Measurements from ENCODE around the gene TADA3.

The TADA3 gene

GRCh38 chr3:9746330-9746729 lies 45.9 kb downstream of the TADA3 start:
- Histone ChIP-seq H3K27me3 (ENCODE audit: insufficient read depth, insufficient read length) (no peaks in the 10 kb centered on the region), H3K4me1 (ENCODE audit: insufficient read depth, insufficient read length) (no peaks in the 10 kb centered on the region), H3K4me3 (ENCODE audit: insufficient read length, low read depth) (no peak overlapping the region), H3K9me3 (ENCODE audit: insufficient read depth, low read length) (no peaks in the 10 kb centered on the region), H3K9ac (ENCODE audit: insufficient read length, low read depth) (no peak overlapping the region), H3K36me3 (ENCODE audit: insufficient read depth, insufficient read length, low read length) (peaks cover 80% of the 10 kb centered on the region)
- no peak for TF ChIP-seq YY1 (IDR thresholded peaks at IDR 0.05; ENCODE audit: insufficient read depth, insufficient read length)
- no peak for TF ChIP-seq ZNF274 (IDR thresholded peaks at IDR 0.05; ENCODE audit: low read depth, low read length)
- no peak for TF ChIP-seq SUZ12 (IDR thresholded peaks at IDR 0.05; ENCODE audit: extremely low read depth, insufficient read depth, insufficient read length)
- DNase-seq (ENCODE audit: low read depth, low spot score): no peak

- no peak overlapping the region for H3K4me3 ChIP-seq (ENCODE audit: insufficient read length, low read depth)
- H3K36me3 ChIP-seq (ENCODE audit: insufficient read depth, insufficient read length, low read length): peaks cover 82% of the 10 kb centered on the region
- no peaks in the 10 kb centered on the region for H3K9me3 ChIP-seq (ENCODE audit: insufficient read depth, low read length)
- no peak for TF ChIP-seq ZNF274 (IDR thresholded peaks at IDR 0.05; ENCODE audit: low read depth, low read length)
- TF ChIP-seq SUZ12 (IDR thresholded peaks at IDR 0.05; ENCODE audit: extremely low read depth, insufficient read depth, insufficient read length): no peak
- no peak for TF ChIP-seq YY1 (IDR thresholded peaks at IDR 0.05; ENCODE audit: insufficient read depth, insufficient read length)
- no peak for DNase-seq (ENCODE audit: low read depth, low spot score)
- H3K27me3 ChIP-seq (ENCODE audit: insufficient read depth, insufficient read length): no peaks in the 10 kb centered on the region
- H3K4me1 ChIP-seq (ENCODE audit: insufficient read depth, insufficient read length): no peaks in the 10 kb centered on the region
- no peak overlapping the region for H3K9ac ChIP-seq (ENCODE audit: insufficient read length, low read depth)
Measured at GRCh38 chr3:9745521-9745920, 46.8 kb downstream of the TADA3 start.

DNA sequence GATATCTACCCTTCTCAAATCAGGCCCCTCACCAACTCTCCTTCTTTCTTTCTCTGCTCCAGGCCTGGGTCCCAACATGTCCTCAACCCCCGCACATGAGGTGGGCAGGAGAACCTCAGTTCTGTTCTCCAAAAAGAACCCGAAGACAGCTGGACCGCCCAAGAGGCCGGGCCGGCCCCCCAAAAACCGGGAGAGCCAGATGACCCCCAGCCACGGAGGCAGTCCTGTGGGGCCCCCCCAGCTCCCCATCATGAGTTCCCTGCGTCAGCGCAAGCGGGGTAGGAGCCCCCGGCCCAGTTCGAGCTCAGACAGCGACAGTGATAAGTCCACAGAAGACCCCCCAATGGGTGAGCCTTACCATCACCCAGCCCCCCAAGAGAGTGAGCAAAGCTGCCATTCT lies 48.1 kb downstream of the TADA3 start:
- no peak overlapping the region for H3K9ac ChIP-seq (ENCODE audit: insufficient read length, low read depth)
- peaks cover 95% of the 10 kb centered on the region for H3K36me3 ChIP-seq (ENCODE audit: insufficient read depth, insufficient read length, low read length)
- no peaks in the 10 kb centered on the region for H3K4me1 ChIP-seq (ENCODE audit: insufficient read depth, insufficient read length)
- no peak overlapping the region for H3K4me3 ChIP-seq (ENCODE audit: insufficient read length, low read depth)
- no peaks in the 10 kb centered on the region for H3K9me3 ChIP-seq (ENCODE audit: insufficient read depth, low read length)
- DNase-seq (ENCODE audit: low read depth, low spot score): no peak
- no peaks in the 10 kb centered on the region for H3K27me3 ChIP-seq (ENCODE audit: insufficient read depth, insufficient read length)
- TF ChIP-seq ZNF274 (IDR thresholded peaks at IDR 0.05; ENCODE audit: low read depth, low read length) (no peak), SUZ12 (IDR thresholded peaks at IDR 0.05; ENCODE audit: extremely low read depth, insufficient read depth, insufficient read length) (no peak), YY1 (IDR thresholded peaks at IDR 0.05; ENCODE audit: insufficient read depth, insufficient read length) (no peak)

GRCh38 chr3:9743548-9743947 lies 48.7 kb downstream of the TADA3 start:
- Histone ChIP-seq H3K4me3 (ENCODE audit: insufficient read length, low read depth) (no peak overlapping the region), H3K36me3 (ENCODE audit: insufficient read depth, insufficient read length, low read length) (peaks cover 100% of the 10 kb centered on the region), H3K9me3 (ENCODE audit: insufficient read depth, low read length) (no peaks in the 10 kb centered on the region), H3K4me1 (ENCODE audit: insufficient read depth, insufficient read length) (no peaks in the 10 kb centered on the region), H3K27me3 (ENCODE audit: insufficient read depth, insufficient read length) (no peaks in the 10 kb centered on the region), H3K9ac (ENCODE audit: insufficient read length, low read depth) (no peak overlapping the region)
- TF ChIP-seq ZNF274 (IDR thresholded peaks at IDR 0.05; ENCODE audit: low read depth, low read length) (no peak), YY1 (IDR thresholded peaks at IDR 0.05; ENCODE audit: insufficient read depth, insufficient read length) (no peak), SUZ12 (IDR thresholded peaks at IDR 0.05; ENCODE audit: extremely low read depth, insufficient read depth, insufficient read length) (no peak)
- no peak for DNase-seq (ENCODE audit: low read depth, low spot score)

GRCh38 chr3:9742560-9742959 lies 49.7 kb downstream of the TADA3 start:
- no peaks in the 10 kb centered on the region for H3K9me3 ChIP-seq (ENCODE audit: insufficient read depth, low read length)
- no peak overlapping the region for H3K9ac ChIP-seq (ENCODE audit: insufficient read length, low read depth)
- H3K4me1 ChIP-seq (ENCODE audit: insufficient read depth, insufficient read length): no peaks in the 10 kb centered on the region
- H3K36me3 ChIP-seq (ENCODE audit: insufficient read depth, insufficient read length, low read length): peaks cover 100% of the 10 kb centered on the region
- DNase-seq (ENCODE audit: low read depth, low spot score): no peak
- H3K4me3 ChIP-seq (ENCODE audit: insufficient read length, low read depth): no peak overlapping the region
- H3K27me3 ChIP-seq (ENCODE audit: insufficient read depth, insufficient read length): no peaks in the 10 kb centered on the region
- TF ChIP-seq SUZ12 (IDR thresholded peaks at IDR 0.05; ENCODE audit: extremely low read depth, insufficient read depth, insufficient read length) (no peak), ZNF274 (IDR thresholded peaks at IDR 0.05; ENCODE audit: low read depth, low read length) (no peak)

DNA sequence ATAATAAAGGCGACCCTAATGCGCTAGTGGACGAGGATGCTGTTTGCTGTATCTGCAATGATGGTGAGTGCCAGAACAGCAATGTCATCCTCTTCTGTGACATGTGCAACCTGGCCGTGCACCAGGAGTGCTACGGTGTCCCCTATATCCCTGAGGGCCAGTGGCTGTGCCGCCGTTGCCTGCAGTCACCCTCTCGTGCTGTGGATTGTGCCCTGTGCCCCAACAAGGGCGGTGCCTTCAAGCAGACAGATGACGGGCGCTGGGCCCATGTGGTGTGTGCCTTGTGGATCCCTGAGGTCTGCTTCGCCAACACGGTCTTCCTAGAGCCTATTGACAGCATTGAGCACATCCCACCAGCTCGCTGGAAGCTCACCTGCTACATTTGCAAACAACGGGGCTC lies 53.1 kb downstream of the TADA3 start:
- Histone ChIP-seq H3K4me3 (ENCODE audit: insufficient read length, low read depth) (no peak overlapping the region), H3K36me3 (ENCODE audit: insufficient read depth, insufficient read length, low read length) (peaks cover 98% of the 10 kb centered on the region), H3K9ac (ENCODE audit: insufficient read length, low read depth) (no peak overlapping the region), H3K27me3 (ENCODE audit: insufficient read depth, insufficient read length) (no peaks in the 10 kb centered on the region), H3K4me1 (ENCODE audit: insufficient read depth, insufficient read length) (no peaks in the 10 kb centered on the region), H3K9me3 (ENCODE audit: insufficient read depth, low read length) (no peaks in the 10 kb centered on the region)
- DNase-seq (ENCODE audit: low read depth, low spot score): no peak
- TF ChIP-seq ZNF274 (IDR thresholded peaks at IDR 0.05; ENCODE audit: low read depth, low read length) (no peak), SUZ12 (IDR thresholded peaks at IDR 0.05; ENCODE audit: extremely low read depth, insufficient read depth, insufficient read length) (no peak), YY1 (IDR thresholded peaks at IDR 0.05; ENCODE audit: insufficient read depth, insufficient read length) (no peak)

- peaks cover 7% of the 10 kb centered on the region for H3K4me1 ChIP-seq (ENCODE audit: insufficient read depth, insufficient read length)
Measured at GRCh38 chr3:9736831-9737230, 55.4 kb downstream of the TADA3 start.

DNA sequence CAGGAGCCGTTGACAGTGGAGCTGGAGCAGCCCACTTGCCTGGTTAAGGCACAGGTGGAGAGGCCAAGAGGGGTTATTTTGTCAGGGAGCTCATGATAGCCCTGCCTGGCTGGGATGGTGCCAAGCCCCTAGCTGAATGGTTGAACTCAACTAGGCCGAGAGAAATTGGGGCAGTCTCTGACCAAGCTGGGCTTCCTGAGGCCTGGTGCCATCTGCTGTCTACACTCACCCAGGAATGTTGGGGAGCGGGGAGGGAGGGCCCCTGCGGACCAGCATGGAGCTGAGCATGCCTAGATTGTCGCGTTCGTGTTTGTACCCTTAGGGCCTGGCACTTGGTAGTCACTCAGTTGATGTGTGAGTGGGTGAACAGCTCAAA lies 59.5 kb downstream of the TADA3 start:
- Histone ChIP-seq H3K27me3 (ENCODE audit: insufficient read depth, insufficient read length) (no peaks in the 10 kb centered on the region), H3K4me1 (ENCODE audit: insufficient read depth, insufficient read length) (peaks cover 7% of the 10 kb centered on the region), H3K36me3 (ENCODE audit: insufficient read depth, insufficient read length, low read length) (peaks cover 49% of the 10 kb centered on the region), H3K4me3 (ENCODE audit: insufficient read length, low read depth) (peak overlapping the region; percentile 87), H3K9me3 (ENCODE audit: insufficient read depth, low read length) (no peaks in the 10 kb centered on the region), H3K9ac (ENCODE audit: insufficient read length, low read depth) (peak overlapping the region; percentile 95)
- TF ChIP-seq ZNF274 (IDR thresholded peaks at IDR 0.05; ENCODE audit: low read depth, low read length): no peak
- TF ChIP-seq SUZ12 (IDR thresholded peaks at IDR 0.05; ENCODE audit: extremely low read depth, insufficient read depth, insufficient read length): no peak
- TF ChIP-seq YY1 (IDR thresholded peaks at IDR 0.05; ENCODE audit: insufficient read depth, insufficient read length): no peak
- no peak for DNase-seq (ENCODE audit: low read depth, low spot score)

More at GRCh38 chr3:9736831-9737230, 55.4 kb downstream of the TADA3 start:
- H3K9me3 ChIP-seq (ENCODE audit: insufficient read depth, low read length): no peaks in the 10 kb centered on the region
- peaks cover 90% of the 10 kb centered on the region for H3K36me3 ChIP-seq (ENCODE audit: insufficient read depth, insufficient read length, low read length)
- TF ChIP-seq ZNF274 (IDR thresholded peaks at IDR 0.05; ENCODE audit: low read depth, low read length) (no peak), YY1 (IDR thresholded peaks at IDR 0.05; ENCODE audit: insufficient read depth, insufficient read length) (no peak), SUZ12 (IDR thresholded peaks at IDR 0.05; ENCODE audit: extremely low read depth, insufficient read depth, insufficient read length) (no peak)
- no peak overlapping the region for H3K4me3 ChIP-seq (ENCODE audit: insufficient read length, low read depth)
- H3K9ac ChIP-seq (ENCODE audit: insufficient read length, low read depth): no peak overlapping the region
- H3K27me3 ChIP-seq (ENCODE audit: insufficient read depth, insufficient read length): no peaks in the 10 kb centered on the region
- DNase-seq (ENCODE audit: low read depth, low spot score): no peak
